Loucy (cell line): ENCODE results near the gene TFEB.

Experiments used
- H2AFZ ChIP-seq: fragments of 200-600 bp; sonication (generic); 2 replicates; pipeline ENCODE4 v1.6.0; 2016; ENCODE audit warnings: antibody characterized with exemption, mild to moderate bottlenecking, low read length, moderate library complexity
- H3F3A ChIP-seq: fragments of 200-600 bp; 2 replicates; pipeline ENCODE4 v1.6.0; 2016; ENCODE audit warnings: antibody characterized with exemption, low read depth, mild to moderate bottlenecking
- H3K27me3 ChIP-seq: fragments of 200-600 bp; sonication (generic); 2 replicates; pipeline ENCODE4 v1.6.1; 2014; ENCODE audit warnings: low read length, mild to moderate bottlenecking; ENCODE audit not compliant: insufficient read depth, poor library complexity, severe bottlenecking
- H3K36me3 ChIP-seq: fragments of 200-600 bp; sonication (generic); 2 replicates; pipeline ENCODE4 v1.6.1; 2016; ENCODE audit warnings: low read length; ENCODE audit not compliant: insufficient read depth
- H3K4me1 ChIP-seq: fragments of 200-600 bp; sonication (generic); 2 replicates; pipeline ENCODE4 v1.5.1; 2014; ENCODE audit warnings: low read length, mild to moderate bottlenecking; ENCODE audit not compliant: insufficient read depth, poor library complexity, severe bottlenecking
- H3K4me2 ChIP-seq: fragments of 200-600 bp; sonication (generic); 2 replicates; pipeline ENCODE4 v1.6.0; 2014; ENCODE audit warnings: antibody characterized with exemption, low read length, low read depth, mild to moderate bottlenecking; ENCODE audit not compliant: poor library complexity, severe bottlenecking
- H3K4me3 ChIP-seq: fragments of 200-600 bp; sonication (generic); 2 replicates; pipeline ENCODE4 v1.5.1; 2014; ENCODE audit warnings: low read length, mild to moderate bottlenecking, mixed read lengths; ENCODE audit not compliant: poor library complexity, severe bottlenecking
- H3K79me2 ChIP-seq: fragments of 200-600 bp; sonication (generic); 2 replicates; pipeline ENCODE4 v1.6.1; 2014; ENCODE audit warnings: low read length; ENCODE audit not compliant: insufficient read depth
- H3K9ac ChIP-seq: fragments of 200-600 bp; sonication (generic); 2 replicates; pipeline ENCODE4 v1.6.0; 2014; ENCODE audit warnings: mild to moderate bottlenecking, low read depth, low read length, moderate library complexity; ENCODE audit not compliant: poor library complexity, severe bottlenecking
- H3K9me2 ChIP-seq: fragments of 200-600 bp; sonication (generic); replicated peaks from 2 replicates; pipeline ENCODE4 v1.6.1; 2016; ENCODE audit warnings: low read depth, low read length, mixed read lengths
- H3K9me3 ChIP-seq: fragments of 200-600 bp; sonication (generic); 2 replicates; pipeline ENCODE4 v1.6.1; 2014; ENCODE audit warnings: mild to moderate bottlenecking, antibody characterized with exemption, low read length, low read depth; ENCODE audit not compliant: insufficient read depth
- H4K20me1 ChIP-seq: fragments of 200-600 bp; sonication (generic); 2 replicates; pipeline ENCODE4 v1.6.0; 2014; ENCODE audit warnings: antibody characterized with exemption, low read length, mild to moderate bottlenecking; ENCODE audit not compliant: insufficient read depth, poor library complexity, severe bottlenecking
- CTCF ChIP-seq: fragments of 200-600 bp; sonication (generic); conservative IDR thresholded peaks from 2 replicates; pipeline ENCODE4 v1.5.1; 2014; ENCODE audit warnings: mild to moderate bottlenecking, antibody characterized with exemption, low read length
- EZH2phosphoT487 ChIP-seq: fragments of 200-600 bp; IDR thresholded peaks from 2 replicates; pipeline ENCODE4 v1.6.1; 2018; ENCODE audit warnings: antibody characterized with exemption, mild to moderate bottlenecking, moderate library complexity, borderline replicate concordance

TFEB gene

GRCh38 chr6:41695825-41696224 lies 39.6 kb downstream of the TFEB start:
- H3K79me2 ChIP-seq, result no peaks in the 10 kb centered on the region

GRCh38 chr6:41694815-41695526 lies 40.4 kb downstream of the TFEB start:
- Histone ChIP-seq H3K9ac (no peak overlapping the region), H2AFZ (no peak overlapping the region), H3K79me2 (no peaks in the 10 kb centered on the region), H3K9me2 (no peaks in the 10 kb centered on the region), H3K4me3 (no peak overlapping the region), H3K36me3 (no peaks in the 10 kb centered on the region), H3K9me3 (no peaks in the 10 kb centered on the region), H3F3A (no peaks in the 10 kb centered on the region), H3K4me2 (no peak overlapping the region), H3K4me1 (no peaks in the 10 kb centered on the region), H3K27me3 (no peaks in the 10 kb centered on the region), H4K20me1 (no peaks in the 10 kb centered on the region)
- no peak for TF ChIP-seq EZH2phosphoT487
- no peak for TF ChIP-seq CTCF

More at GRCh38 chr6:41695825-41696224, 39.6 kb downstream of the TFEB start:
- no peak overlapping the region for H3K9ac ChIP-seq
- no peak overlapping the region for H2AFZ ChIP-seq
- H3F3A ChIP-seq, result no peaks in the 10 kb centered on the region
- no peaks in the 10 kb centered on the region for H4K20me1 ChIP-seq
- H3K27me3 ChIP-seq, result no peaks in the 10 kb centered on the region
- no peaks in the 10 kb centered on the region for H3K4me1 ChIP-seq
- H3K4me3 ChIP-seq, result no peak overlapping the region
- TF ChIP-seq EZH2phosphoT487 (no peak), CTCF (no peak)
- no peaks in the 10 kb centered on the region for H3K9me3 ChIP-seq
- no peak overlapping the region for H3K4me2 ChIP-seq
- no peaks in the 10 kb centered on the region for H3K9me2 ChIP-seq
- H3K36me3 ChIP-seq, result no peaks in the 10 kb centered on the region

- Histone ChIP-seq H3K36me3 (no peaks in the 10 kb centered on the region), H3K9ac (no peak overlapping the region), H3F3A (no peaks in the 10 kb centered on the region), H3K27me3 (no peaks in the 10 kb centered on the region), H4K20me1 (no peaks in the 10 kb centered on the region), H3K9me3 (no peaks in the 10 kb centered on the region), H2AFZ (no peak overlapping the region), H3K79me2 (no peaks in the 10 kb centered on the region), H3K4me2 (no peak overlapping the region), H3K4me3 (no peak overlapping the region), H3K9me2 (no peaks in the 10 kb centered on the region), H3K4me1 (no peaks in the 10 kb centered on the region)
- TF ChIP-seq EZH2phosphoT487 (no peak), CTCF (no peak)
Observed at GRCh38 chr6:41693281-41694240, 41.8 kb downstream of the TFEB start.
